ENCODE measurements around the gene PRELP. TPM values are rescaled to one million over a fixed set of nuclear protein-coding genes. Genes with fewer than 3 reads are reported as not detected.

Gene PRELP
- total and polyA plus RNA-seq, 2 donors (not counting 3 experiments of a cell fraction or from before 2014, with no cell fraction given) = 0.01 TPM; not detected in 1

- TF ChIP-seq POLR2AphosphoS5 (IDR thresholded peaks at IDR 0.05; ENCODE audit: insufficient read depth, low read depth, low read length) = no peak
- peak overlapping the region; percentile 83 for H3K27ac ChIP-seq (ENCODE audit: insufficient read depth, low read depth, low read length)
- H3K79me2 ChIP-seq (ENCODE audit: control insufficient read depth, insufficient read depth, low read length) = no peaks in the 10 kb centered on the region
- dilution Hi-C loops (cut with MboI; ENCODE audit: extremely low pct_ligation_motif_present, low sequenced_read_pairs) (no loop called here), intact Hi-C loops (cut with micrococcal nuclease) (loop anchor here (1.0 to 5.0 kb wide), 3 partner anchors 95 to 283 kb away; partner anchors contain the start of genes ZBED6 and ZC3H11A)
- no peaks in the 10 kb centered on the region for H3K9me3 ChIP-seq (replicated peaks; ENCODE audit: control insufficient read depth, insufficient read depth, low read length)
- H3K9ac ChIP-seq (replicated peaks; ENCODE audit: extremely low read depth, insufficient read depth, low read length) = peak overlapping the region; percentile 48
- H3K36me3 ChIP-seq (ENCODE audit: control insufficient read depth in 2 of 2, extremely low read depth in 1 of 2, insufficient read depth in 2 of 2, low read length in 2 of 2) = no peaks in the 10 kb centered on the region
- H3K9me1 ChIP-seq (replicated peaks; ENCODE audit: control insufficient read depth, extremely low read depth, insufficient read depth, low read length) = no peaks in the 10 kb centered on the region
- no peaks in the 10 kb centered on the region for H4K20me1 ChIP-seq (replicated peaks; ENCODE audit: control insufficient read depth, extremely low read depth, insufficient read depth, low read length)
- peaks cover 38% of the 10 kb centered on the region for H3K4me1 ChIP-seq (ENCODE audit: control insufficient read depth, extremely low read depth, insufficient read depth, low read length)
- FAIRE-seq (no peak), DNase-seq (ENCODE audit: low read depth, low spot score) (no peak)
- peak overlapping the region; percentile 36 for H3K4me2 ChIP-seq (ENCODE audit: insufficient read depth, low read length)
- ChIA-PET CTCF (no interaction called here), POLR2A (no interaction called here)
- H3K27me3 ChIP-seq (ENCODE audit: control insufficient read depth in 2 of 2, insufficient read depth in 2 of 2, low read length in 2 of 2) = no peaks in the 10 kb centered on the region
- no peak overlapping the region for H3K4me3 ChIP-seq (replicated peaks in 1 of 3; ENCODE audit: insufficient read depth in 1 of 3, low read depth in 1 of 3, low read length in 3 of 3)
- H2AFZ ChIP-seq (ENCODE audit: low read depth, low read length) = peak overlapping the region; percentile 65
- no TSS peak for BruUV-seq (replicated peaks)
Observed at GRCh38 chr1:203512517-203512847, 36.9 kb downstream of the PRELP start.

DNA sequence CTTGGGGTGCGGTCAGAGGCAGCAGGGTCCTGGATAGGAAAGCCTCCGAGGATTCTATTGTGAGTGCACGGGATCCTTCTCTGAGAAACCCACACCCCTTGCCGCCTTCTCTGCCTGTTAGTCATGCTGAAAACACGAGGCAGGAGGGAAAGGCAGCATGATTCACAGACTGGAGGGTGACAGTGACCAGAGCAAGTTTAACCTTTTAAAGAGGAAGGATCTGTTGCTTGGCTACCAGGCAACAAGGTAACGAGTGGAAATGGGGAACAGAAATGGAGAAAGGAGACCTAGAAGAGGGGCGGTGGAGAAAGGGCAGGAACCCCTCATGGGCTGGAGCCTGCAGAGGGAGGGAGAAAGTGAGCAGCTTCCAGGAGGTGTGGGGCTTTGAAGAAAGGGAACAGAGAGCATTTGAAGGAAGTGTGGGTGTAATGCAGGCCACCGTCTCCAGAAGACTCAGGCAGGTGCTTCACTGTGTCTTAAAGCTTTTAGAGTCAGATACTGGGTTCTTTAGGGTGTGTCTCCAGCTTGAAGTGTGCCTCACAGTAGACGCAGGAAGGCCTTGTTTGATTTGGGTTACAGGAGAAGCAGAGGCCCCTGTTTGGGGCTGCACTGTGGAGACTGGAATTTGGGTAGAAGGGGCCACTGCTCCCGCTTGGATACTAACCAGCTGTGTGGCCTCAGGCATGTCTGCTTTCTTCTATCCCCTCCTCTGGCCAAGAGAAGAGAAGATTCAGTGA lies 37.4 kb downstream of the PRELP start:
- TF ChIP-seq MAX (IDR thresholded peaks at IDR 0.05; ENCODE audit: insufficient read depth, insufficient read length) = peak; percentile 91
- peak; percentile 54 for TF ChIP-seq MYC (IDR thresholded peaks at IDR 0.05; ENCODE audit: low read depth, low read length)
- TF ChIP-seq POLR2A (IDR thresholded peaks at IDR 0.05; ENCODE audit: low read depth, low read length) = no peak
- TF ChIP-seq EZH2 (IDR thresholded peaks at IDR 0.05; ENCODE audit: borderline replicate concordance, low read depth, low read length, severe bottlenecking) = no peak
- peak; percentile 97 for TF ChIP-seq FOS (IDR thresholded peaks at IDR 0.05; ENCODE audit: borderline replicate concordance, insufficient read depth, low read length)
- peak; percentile 77 for TF ChIP-seq JUN (IDR thresholded peaks at IDR 0.05; ENCODE audit: borderline replicate concordance, insufficient read depth, insufficient read length, low read depth)
- TF ChIP-seq GATA2 (IDR thresholded peaks at IDR 0.05; ENCODE audit: insufficient read depth, insufficient read length, low read depth, low read length) = no peak
- TF ChIP-seq POLR2AphosphoS5 (IDR thresholded peaks at IDR 0.05; ENCODE audit: insufficient read depth, low read depth, low read length) = peak; percentile 42
- TF ChIP-seq, protein P1, sequence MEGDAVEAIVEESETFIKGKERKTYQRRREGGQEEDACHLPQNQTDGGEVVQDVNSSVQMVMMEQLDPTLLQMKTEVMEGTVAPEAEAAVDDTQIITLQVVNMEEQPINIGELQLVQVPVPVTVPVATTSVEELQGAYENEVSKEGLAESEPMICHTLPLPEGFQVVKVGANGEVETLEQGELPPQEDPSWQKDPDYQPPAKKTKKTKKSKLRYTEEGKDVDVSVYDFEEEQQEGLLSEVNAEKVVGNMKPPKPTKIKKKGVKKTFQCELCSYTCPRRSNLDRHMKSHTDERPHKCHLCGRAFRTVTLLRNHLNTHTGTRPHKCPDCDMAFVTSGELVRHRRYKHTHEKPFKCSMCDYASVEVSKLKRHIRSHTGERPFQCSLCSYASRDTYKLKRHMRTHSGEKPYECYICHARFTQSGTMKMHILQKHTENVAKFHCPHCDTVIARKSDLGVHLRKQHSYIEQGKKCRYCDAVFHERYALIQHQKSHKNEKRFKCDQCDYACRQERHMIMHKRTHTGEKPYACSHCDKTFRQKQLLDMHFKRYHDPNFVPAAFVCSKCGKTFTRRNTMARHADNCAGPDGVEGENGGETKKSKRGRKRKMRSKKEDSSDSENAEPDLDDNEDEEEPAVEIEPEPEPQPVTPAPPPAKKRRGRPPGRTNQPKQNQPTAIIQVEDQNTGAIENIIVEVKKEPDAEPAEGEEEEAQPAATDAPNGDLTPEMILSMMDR (IDR thresholded peaks at IDR 0.05; ENCODE audit: extremely low read depth in 1 of 2, insufficient read depth in 1 of 2, low read depth in 1 of 2, low read length in 2 of 2) = no peak
- H3K9ac ChIP-seq (replicated peaks; ENCODE audit: extremely low read depth, insufficient read depth, low read length) = peak overlapping the region; percentile 48
- H3K4me2 ChIP-seq (ENCODE audit: insufficient read depth, low read length) = no peak overlapping the region
- peaks cover 35% of the 10 kb centered on the region for H3K4me1 ChIP-seq (ENCODE audit: control insufficient read depth, extremely low read depth, insufficient read depth, low read length)
- no peaks in the 10 kb centered on the region for H3K9me1 ChIP-seq (replicated peaks; ENCODE audit: control insufficient read depth, extremely low read depth, insufficient read depth, low read length)
- CTCF ChIA-PET = interaction anchor here (0.8 to 1.6 kb wide), 5 partner anchors 9 to 189 kb away, joined by 3 to 10 read pairs (median 3); no protein-coding TSS in a partner anchor
- dilution Hi-C loops (cut with MboI; ENCODE audit: extremely low pct_ligation_motif_present, low sequenced_read_pairs) (no loop called here), intact Hi-C loops (cut with micrococcal nuclease) (loop anchor here (1.0 to 5.0 kb wide), 3 partner anchors 94 to 282 kb away; partner anchors contain the start of genes ZBED6 and ZC3H11A)
- H3K36me3 ChIP-seq (ENCODE audit: control insufficient read depth in 2 of 2, extremely low read depth in 1 of 2, insufficient read depth in 2 of 2, low read length in 2 of 2) = no peaks in the 10 kb centered on the region
- no peak overlapping the region for H3K4me3 ChIP-seq (replicated peaks in 1 of 3; ENCODE audit: insufficient read depth in 1 of 3, low read depth in 1 of 3, low read length in 3 of 3)
- POLR2A ChIA-PET = interaction anchor here (0.7 kb wide), 1 partner anchor 161 kb away, joined by 3 read pairs; no protein-coding TSS in a partner anchor
- H3K27ac ChIP-seq (ENCODE audit: insufficient read depth, low read depth, low read length) = peak overlapping the region; percentile 83
- no peaks in the 10 kb centered on the region for H3K79me2 ChIP-seq (ENCODE audit: control insufficient read depth, insufficient read depth, low read length)
- FAIRE-seq = peak; percentile 99
- H2AFZ ChIP-seq (ENCODE audit: low read depth, low read length) = peak overlapping the region; percentile 65
- DNase-seq (ENCODE audit: low read depth, low spot score) = peak; percentile 85
- H3K9me3 ChIP-seq (replicated peaks; ENCODE audit: control insufficient read depth, insufficient read depth, low read length) = no peaks in the 10 kb centered on the region
- H4K20me1 ChIP-seq (replicated peaks; ENCODE audit: control insufficient read depth, extremely low read depth, insufficient read depth, low read length) = no peaks in the 10 kb centered on the region
- H3K27me3 ChIP-seq (ENCODE audit: control insufficient read depth in 2 of 2, insufficient read depth in 2 of 2, low read length in 2 of 2) = no peaks in the 10 kb centered on the region
- no TSS peak for BruUV-seq (replicated peaks)

Measured in endothelial cell of umbilical vein (primary cell).